ENCODE data around the gene UBE2Q1. TPM values are rescaled to one million over a fixed set of nuclear protein-coding genes. Genes with fewer than 3 reads are reported as not detected.

Gene UBE2Q1
- total and polyA plus RNA-seq, 10 of the 15 experiments (the other 5 are each of a cell fraction or from before 2014, with no cell fraction given) = 3.9 to 82.6 (median 24.1) TPM

DNA sequence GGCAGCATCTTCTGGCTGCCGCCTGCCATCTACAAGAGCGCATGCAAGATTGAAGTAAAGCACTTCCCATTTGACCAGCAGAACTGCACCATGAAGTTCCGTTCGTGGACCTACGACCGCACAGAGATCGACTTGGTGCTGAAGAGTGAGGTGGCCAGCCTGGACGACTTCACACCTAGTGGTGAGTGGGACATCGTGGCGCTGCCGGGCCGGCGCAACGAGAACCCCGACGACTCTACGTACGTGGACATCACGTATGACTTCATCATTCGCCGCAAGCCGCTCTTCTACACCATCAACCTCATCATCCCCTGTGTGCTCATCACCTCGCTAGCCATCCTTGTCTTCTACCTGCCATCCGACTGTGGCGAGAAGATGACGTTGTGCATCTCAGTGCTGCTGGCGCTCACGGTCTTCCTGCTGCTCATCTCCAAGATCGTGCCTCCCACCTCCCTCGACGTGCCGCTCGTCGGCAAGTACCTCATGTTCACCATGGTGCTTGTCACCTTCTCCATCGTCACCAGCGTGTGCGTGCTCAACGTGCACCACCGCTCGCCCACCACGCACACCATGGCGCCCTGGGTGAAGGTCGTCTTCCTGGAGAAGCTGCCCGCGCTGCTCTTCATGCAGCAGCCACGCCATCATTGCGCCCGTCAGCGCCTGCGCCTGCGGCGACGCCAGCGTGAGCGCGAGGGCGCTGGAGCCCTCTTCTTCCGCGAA, 12.9 kb upstream of the UBE2Q1 start:
- H4K20me1 ChIP-seq (ENCODE audit: control insufficient read depth, insufficient read depth) = no peaks in the 10 kb centered on the region; the same call in 1 of the 2 replicates
- 86% methylated on average over 59 of the region's 59 CpGs for WGBS (ENCODE audit: insufficient coverage, insufficient replicate concordance, low lambda C conversion rate, missing lambda C conversion rate)
- no peak overlapping the region for H3K27ac ChIP-seq (ENCODE audit: control insufficient read depth, insufficient read depth)
- H3K4me3 ChIP-seq = no peak overlapping the region
- H2AFZ ChIP-seq (ENCODE audit: control insufficient read depth, low read depth, low read length) = no peak overlapping the region
- POLR2A ChIA-PET = no interaction called here
- H3K9ac ChIP-seq (ENCODE audit: control insufficient read depth, insufficient read depth, low read length) = no peak overlapping the region
- no peak for ATAC-seq
- TF ChIP-seq CHD1 (IDR thresholded peaks at IDR 0.05; ENCODE audit: low read depth, low read length) = no peak
- H3K79me2 ChIP-seq (ENCODE audit: control insufficient read depth, insufficient read depth, low read length) = no peaks in the 10 kb centered on the region
- CTCF ChIA-PET = no interaction called here
- no TSS peak for BruUV-seq (replicated peaks)
- no peak overlapping the region for H3K4me2 ChIP-seq (ENCODE audit: control insufficient read depth, insufficient read depth)
- RAD21 ChIA-PET (ENCODE audit: unreplicated experiment) = no interaction called here
- no peak for DNase-seq (ENCODE audit: low read depth, low spot score)
- FAIRE-seq = no peak
- peaks cover 2 to 5% of the 10 kb centered on the region in 2 experiments; a peak in 3 of 4 replicates for H3K27me3 ChIP-seq (replicated peaks in 1 of 2; ENCODE audit: control insufficient read depth in 2 of 2, insufficient read depth in 2 of 2, low read length in 1 of 2)
- H3K36me3 ChIP-seq (ENCODE audit: control insufficient read depth in 2 of 2, insufficient read depth in 2 of 2, low read length in 1 of 2) = no peaks in the 10 kb centered on the region; a peak in 1 of 4 replicates
- SMC1A ChIA-PET (ENCODE audit: uncharacterized antibody, unreplicated experiment) = no interaction called here
- in situ Hi-C loops (cut with MboI) (no loop called here), intact Hi-C loops (cut with micrococcal nuclease; ENCODE audit: unreplicated experiment) (no loop called here)
- H3K9me3 ChIP-seq (replicated peaks; ENCODE audit: control insufficient read depth, insufficient read depth, low read length) = no peaks in the 10 kb centered on the region
- H3K4me1 ChIP-seq (ENCODE audit: control insufficient read depth, insufficient read depth, low read length) = no peaks in the 10 kb centered on the region

DNA sequence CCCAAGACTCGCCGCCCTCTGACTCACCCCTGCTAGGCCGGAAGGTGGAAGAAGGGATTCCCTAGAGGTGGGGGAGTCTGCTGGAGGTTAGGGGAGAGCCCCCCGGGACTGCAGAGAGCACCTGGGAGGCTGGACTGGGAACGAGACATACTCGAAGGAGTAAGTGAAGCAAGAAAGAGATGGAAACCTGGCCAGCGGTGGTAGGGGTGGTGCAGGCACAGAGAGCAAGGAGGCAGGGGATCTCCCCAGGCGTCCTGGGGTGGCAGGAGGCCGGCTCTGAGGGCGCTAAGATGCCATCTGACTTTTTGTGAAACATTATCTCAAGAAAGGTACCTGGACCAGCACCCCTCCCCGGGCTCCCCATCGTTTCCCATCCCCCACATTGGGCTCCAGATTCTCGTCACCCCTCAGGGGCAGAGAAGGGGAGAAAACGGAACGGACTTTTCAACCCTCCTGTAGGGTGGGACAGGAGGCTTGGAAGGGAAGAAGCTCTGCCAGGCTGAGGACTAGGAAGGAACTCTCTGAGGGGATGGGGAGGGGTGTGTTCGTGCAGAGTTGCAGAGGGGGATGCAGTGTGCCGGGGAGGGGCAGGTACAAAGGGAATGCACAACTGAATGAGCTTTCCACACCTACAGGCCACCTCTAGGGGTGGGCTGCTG, 9.8 kb upstream of the UBE2Q1 start:
- ChIA-PET CTCF (interaction anchor here (2.1 kb wide), 1 partner anchor 8 kb away, joined by 8 read pairs; no protein-coding TSS in a partner anchor), SMC1A (ENCODE audit: uncharacterized antibody, unreplicated experiment) (interaction anchor here (1.4 kb wide), 1 partner anchor 87 kb away, joined by 3 read pairs; no protein-coding TSS in a partner anchor), POLR2A (no interaction called here), RAD21 (ENCODE audit: unreplicated experiment) (interaction anchor here (1.1 kb wide), 1 partner anchor 9 kb away, joined by 6 read pairs; no protein-coding TSS in a partner anchor)
- no peak overlapping the region for H2AFZ ChIP-seq (ENCODE audit: control insufficient read depth, low read depth, low read length)
- H3K4me3 ChIP-seq = no peak overlapping the region
- no peak for TF ChIP-seq JUND (IDR thresholded peaks at IDR 0.05; ENCODE audit: low read depth, low read length)
- TF ChIP-seq, protein P1, sequence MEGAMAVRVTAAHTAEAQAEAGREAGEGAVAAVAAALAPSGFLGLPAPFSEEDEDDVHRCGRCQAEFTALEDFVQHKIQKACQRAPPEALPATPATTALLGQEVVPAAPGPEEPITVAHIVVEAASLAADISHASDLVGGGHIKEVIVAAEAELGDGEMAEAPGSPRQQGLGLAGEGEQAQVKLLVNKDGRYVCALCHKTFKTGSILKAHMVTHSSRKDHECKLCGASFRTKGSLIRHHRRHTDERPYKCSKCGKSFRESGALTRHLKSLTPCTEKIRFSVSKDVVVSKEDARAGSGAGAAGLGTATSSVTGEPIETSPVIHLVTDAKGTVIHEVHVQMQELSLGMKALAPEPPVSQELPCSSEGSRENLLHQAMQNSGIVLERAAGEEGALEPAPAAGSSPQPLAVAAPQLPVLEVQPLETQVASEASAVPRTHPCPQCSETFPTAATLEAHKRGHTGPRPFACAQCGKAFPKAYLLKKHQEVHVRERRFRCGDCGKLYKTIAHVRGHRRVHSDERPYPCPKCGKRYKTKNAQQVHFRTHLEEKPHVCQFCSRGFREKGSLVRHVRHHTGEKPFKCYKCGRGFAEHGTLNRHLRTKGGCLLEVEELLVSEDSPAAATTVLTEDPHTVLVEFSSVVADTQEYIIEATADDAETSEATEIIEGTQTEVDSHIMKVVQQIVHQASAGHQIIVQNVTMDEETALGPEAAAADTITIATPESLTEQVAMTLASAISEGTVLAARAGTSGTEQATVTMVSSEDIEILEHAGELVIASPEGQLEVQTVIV (IDR thresholded peaks at IDR 0.05; ENCODE audit: borderline replicate concordance, partially characterized antibody) = no peak
- no peak for TF ChIP-seq CBX5 (IDR thresholded peaks at IDR 0.05; ENCODE audit: low read depth)
- TF ChIP-seq SIX5 (IDR thresholded peaks at IDR 0.05; ENCODE audit: low read depth, low read length, severe bottlenecking) = no peak
- TF ChIP-seq, protein P2, sequence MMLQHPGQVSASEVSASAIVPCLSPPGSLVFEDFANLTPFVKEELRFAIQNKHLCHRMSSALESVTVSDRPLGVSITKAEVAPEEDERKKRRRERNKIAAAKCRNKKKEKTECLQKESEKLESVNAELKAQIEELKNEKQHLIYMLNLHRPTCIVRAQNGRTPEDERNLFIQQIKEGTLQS (IDR thresholded peaks at IDR 0.05; ENCODE audit: borderline replicate concordance, extremely low read depth, low read depth, low read length) = no peak
- TF ChIP-seq FOS (IDR thresholded peaks at IDR 0.05; ENCODE audit: borderline replicate concordance, extremely low read depth, insufficient read length) = no peak
- TF ChIP-seq RFX5 (IDR thresholded peaks at IDR 0.05; ENCODE audit: low read depth, low read length) = no peak
- 28% methylated on average over 17 of the region's 17 CpGs for WGBS (ENCODE audit: insufficient coverage, insufficient replicate concordance, low lambda C conversion rate, missing lambda C conversion rate)
- peaks cover 2 to 5% of the 10 kb centered on the region in 2 experiments; a peak in 3 of 4 replicates for H3K27me3 ChIP-seq (replicated peaks in 1 of 2; ENCODE audit: control insufficient read depth in 2 of 2, insufficient read depth in 2 of 2, low read length in 1 of 2)
- H3K36me3 ChIP-seq (ENCODE audit: control insufficient read depth in 2 of 2, insufficient read depth in 2 of 2, low read length in 1 of 2) = no peaks in the 10 kb centered on the region
- H3K9me3 ChIP-seq (replicated peaks; ENCODE audit: control insufficient read depth, insufficient read depth, low read length) = no peaks in the 10 kb centered on the region
- no peak overlapping the region for H3K9ac ChIP-seq (ENCODE audit: control insufficient read depth, insufficient read depth, low read length)
- FAIRE-seq = no peak
- no peak overlapping the region for H3K27ac ChIP-seq (ENCODE audit: control insufficient read depth, insufficient read depth)
- BruUV-seq (replicated peaks) = no TSS peak
- no peak; the same call in 2 of the 3 replicates for ATAC-seq
- no peak overlapping the region; the same call in 1 of the 2 replicates for H3K4me2 ChIP-seq (ENCODE audit: control insufficient read depth, insufficient read depth)
- in situ Hi-C loops (cut with MboI) = loop anchor here (5.0 kb wide), 1 partner anchor 314 kb away; no protein-coding TSS in a partner anchor
- H3K79me2 ChIP-seq (ENCODE audit: control insufficient read depth, insufficient read depth, low read length) = no peaks in the 10 kb centered on the region
- intact Hi-C loops (cut with micrococcal nuclease; ENCODE audit: unreplicated experiment) = no loop called here
- H4K20me1 ChIP-seq (ENCODE audit: control insufficient read depth, insufficient read depth) = no peaks in the 10 kb centered on the region; the same call in 1 of the 2 replicates
- DNase-seq (ENCODE audit: low read depth, low spot score) = no peak
- H3K4me1 ChIP-seq (ENCODE audit: control insufficient read depth, insufficient read depth, low read length) = no peaks in the 10 kb centered on the region

All from GM12878 (cell line).